Measurements from ENCODE around the gene RAD54L.

- TF ChIP-seq POLR2A (IDR thresholded peaks at IDR 0.05; ENCODE audit: low read depth) (no peak), EP300 (IDR thresholded peaks at IDR 0.05) (no peak), POLR2AphosphoS5 (IDR thresholded peaks at IDR 0.05) (no peak)
- TF ChIP-seq, protein P1, sequence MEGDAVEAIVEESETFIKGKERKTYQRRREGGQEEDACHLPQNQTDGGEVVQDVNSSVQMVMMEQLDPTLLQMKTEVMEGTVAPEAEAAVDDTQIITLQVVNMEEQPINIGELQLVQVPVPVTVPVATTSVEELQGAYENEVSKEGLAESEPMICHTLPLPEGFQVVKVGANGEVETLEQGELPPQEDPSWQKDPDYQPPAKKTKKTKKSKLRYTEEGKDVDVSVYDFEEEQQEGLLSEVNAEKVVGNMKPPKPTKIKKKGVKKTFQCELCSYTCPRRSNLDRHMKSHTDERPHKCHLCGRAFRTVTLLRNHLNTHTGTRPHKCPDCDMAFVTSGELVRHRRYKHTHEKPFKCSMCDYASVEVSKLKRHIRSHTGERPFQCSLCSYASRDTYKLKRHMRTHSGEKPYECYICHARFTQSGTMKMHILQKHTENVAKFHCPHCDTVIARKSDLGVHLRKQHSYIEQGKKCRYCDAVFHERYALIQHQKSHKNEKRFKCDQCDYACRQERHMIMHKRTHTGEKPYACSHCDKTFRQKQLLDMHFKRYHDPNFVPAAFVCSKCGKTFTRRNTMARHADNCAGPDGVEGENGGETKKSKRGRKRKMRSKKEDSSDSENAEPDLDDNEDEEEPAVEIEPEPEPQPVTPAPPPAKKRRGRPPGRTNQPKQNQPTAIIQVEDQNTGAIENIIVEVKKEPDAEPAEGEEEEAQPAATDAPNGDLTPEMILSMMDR (IDR thresholded peaks at IDR 0.05), result no peak
Measured at GRCh38 chr1:46289976-46290375, 42.4 kb downstream of the RAD54L start.

Measured in esophagus muscularis mucosa (tissue), 4 donors.